Erythroblast (primary cell): ENCODE results near the gene ENOX2.

Experiments
- GATA1 ChIP-seq: IDR thresholded peaks from 2 replicates; pipeline ENCODE4 v1.6.1; 2011; ENCODE audit warnings: low read depth, mild to moderate bottlenecking, control low read depth, low read length, moderate library complexity
- POLR2A ChIP-seq: IDR thresholded peaks from 2 replicates; pipeline ENCODE4 v1.6.1; 2011; ENCODE audit warnings: mild to moderate bottlenecking, low read length

DNA sequence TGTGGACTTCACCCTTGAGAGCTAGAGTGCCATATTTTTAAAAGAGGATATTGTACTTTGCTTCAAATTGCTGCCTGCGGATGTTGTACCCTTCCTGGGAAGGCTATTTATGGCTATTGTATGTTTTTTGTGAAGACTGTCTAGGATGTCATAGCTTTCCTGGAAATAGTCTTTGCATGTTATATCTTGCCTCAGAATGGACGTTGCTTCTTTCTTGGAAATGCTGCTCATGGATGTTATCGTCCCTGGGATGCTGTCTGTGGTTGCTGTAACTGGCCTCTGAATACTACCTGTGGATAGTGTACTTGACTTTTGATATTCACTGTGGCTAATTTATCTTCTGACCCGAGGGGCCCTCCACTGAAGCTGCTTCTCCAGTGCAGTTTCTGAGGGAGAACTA, 146.8 kb downstream of the ENOX2 start:
- TF ChIP-seq POLR2A (no peak), GATA1 (no peak)
